GM21825 (cell line): ENCODE results near the gene SIK3.
"Not testable (repeated sequence)": the region's sequence is repeated elsewhere in the genome, so short reads cannot be mapped to it uniquely, and the experiment has no call there.

Source experiments
- ATAC-seq: cut with Tn5 transposase; IDR thresholded peaks from one replicate; pipeline ENCODE4 v1.9.1; 2021; ENCODE audit warnings: mild to moderate bottlenecking, moderate library complexity; ENCODE audit not compliant: unreplicated experiment

Gene SIK3

DNA sequence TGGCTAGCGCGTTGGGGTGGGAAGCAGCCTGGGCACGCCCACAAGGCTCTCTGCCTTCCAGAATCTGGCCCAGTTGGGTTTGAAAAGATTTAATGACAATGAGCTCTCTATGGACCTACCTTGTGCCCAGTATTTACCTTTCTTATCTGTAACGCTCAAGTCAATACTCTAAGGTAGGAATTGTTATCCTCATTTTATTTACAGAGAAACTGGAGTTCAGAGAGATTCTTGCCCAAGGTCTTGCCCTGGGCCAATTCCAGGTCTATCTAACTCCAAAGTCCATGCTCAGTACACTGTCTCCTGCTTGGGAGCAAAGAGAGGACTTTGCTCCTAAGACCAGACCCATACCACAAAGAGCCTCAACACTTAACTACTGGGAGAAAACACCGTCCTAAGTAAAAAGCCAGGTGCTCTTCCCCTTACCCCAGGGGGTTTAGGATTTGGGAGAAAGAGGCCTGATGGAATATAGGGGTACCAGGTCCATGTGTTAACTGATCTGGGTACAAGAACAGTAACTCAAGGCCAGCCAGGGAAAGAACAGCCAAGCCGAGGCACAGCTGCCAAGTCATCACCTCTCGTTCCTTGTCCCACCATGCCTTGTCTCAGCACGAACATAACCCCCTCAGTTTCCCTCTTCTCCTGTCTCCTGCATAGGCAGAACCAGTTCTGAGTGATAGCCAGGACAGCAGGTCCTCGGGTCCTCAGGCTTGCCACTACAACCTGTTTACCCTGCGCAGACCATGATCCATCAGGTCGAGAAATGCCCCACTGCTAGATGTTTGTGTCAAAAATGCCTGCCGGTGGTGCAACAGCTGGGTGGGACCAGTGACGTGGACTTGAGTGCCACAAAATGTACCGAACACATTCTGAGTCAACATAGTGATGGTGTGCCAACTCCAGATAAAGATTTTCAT lies 289.7 kb downstream of the SIK3 start:
- ATAC-seq = no peak

DNA sequence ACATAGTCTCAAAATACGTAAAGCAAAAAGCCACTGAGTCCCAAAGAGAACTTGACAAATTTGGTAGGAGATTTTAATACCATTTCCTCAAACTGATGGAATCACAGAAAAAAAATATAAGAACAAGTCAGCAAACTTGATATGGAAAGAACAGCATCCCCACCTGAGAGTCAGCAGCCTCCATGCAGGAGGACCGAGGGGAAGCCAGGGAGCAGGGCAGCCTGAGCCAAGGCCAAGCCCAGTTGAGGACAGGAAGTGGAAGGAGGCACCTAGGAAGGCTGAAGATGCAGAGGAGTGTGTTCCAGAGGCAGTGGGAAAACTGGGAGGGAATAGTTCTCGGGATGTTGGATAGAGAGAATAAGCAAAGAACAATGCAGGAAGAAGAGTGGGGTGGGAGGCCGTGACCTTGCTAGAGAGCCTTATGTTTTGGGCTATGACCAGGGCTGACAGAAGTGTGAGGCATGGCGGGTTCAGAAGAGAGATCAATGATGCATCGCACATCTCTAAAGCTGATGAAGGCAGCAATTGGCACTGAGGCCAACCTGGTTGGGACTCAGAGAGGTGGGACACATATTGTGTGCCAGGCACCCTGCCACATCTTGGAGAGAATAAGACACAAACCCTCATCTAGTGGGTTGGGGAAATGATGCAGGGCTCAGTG lies 290.5 kb downstream of the SIK3 start:
- no peak for ATAC-seq

DNA sequence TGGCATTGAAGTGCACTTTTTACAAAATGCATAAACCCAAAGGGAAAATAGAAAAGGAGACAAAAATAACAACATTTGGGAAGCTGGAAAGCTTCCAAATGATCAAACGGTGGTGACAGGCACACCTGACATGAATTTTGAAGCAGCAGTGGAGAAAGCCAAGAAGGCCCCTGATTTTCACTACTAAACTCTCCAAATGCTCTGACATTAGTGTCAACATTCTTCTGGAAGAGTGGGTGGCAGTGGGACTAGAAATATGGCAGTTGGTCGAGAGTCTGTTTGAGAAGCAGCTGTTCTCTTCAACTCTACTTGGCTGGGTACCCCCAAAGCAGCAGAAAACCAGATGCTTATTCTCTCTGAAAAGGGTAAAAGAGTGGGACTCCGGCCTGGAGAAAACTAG lies 294.2 kb downstream of the SIK3 start:
- ATAC-seq = no peak

DNA sequence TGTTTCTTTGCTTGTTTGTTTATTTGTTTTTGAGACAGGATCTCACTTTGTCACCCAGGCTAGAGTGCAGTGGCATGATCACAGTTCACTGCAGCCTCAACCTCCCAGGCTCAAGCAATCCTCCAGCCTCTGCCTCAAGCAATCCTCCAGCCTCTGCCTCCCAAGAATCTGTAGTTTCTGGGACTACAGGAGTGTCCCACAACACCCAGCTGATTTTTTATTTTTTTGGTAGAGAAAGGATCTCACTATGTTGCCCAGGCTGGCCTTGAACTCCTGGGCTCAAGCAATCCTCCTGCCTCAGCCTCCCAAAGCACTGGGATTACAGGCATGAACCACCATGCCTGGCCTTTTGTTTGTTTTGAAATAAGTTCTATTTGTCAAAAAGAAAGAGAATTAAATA lies 296.6 kb downstream of the SIK3 start:
- not testable (repeated sequence) for ATAC-seq

DNA sequence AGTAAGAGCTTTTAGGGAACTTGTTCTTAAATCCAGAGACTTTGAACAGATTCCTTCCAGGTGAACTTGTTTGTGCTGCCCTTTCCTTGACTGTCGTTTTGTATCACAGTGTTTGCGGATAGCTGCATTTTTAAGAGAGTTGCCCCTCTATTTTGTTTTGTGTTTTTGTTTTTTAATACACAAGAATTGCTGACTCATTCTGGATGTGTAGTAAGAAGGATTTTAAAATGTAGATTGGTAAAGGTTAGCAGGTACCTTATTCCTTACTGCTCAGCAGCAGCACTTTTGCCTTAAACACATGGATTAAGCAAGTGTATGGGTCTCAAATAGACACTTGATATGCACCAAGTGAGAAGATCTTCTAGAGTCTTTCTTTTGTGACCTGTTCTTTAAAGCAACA lies 297.6 kb downstream of the SIK3 start:
- no peak for ATAC-seq

DNA sequence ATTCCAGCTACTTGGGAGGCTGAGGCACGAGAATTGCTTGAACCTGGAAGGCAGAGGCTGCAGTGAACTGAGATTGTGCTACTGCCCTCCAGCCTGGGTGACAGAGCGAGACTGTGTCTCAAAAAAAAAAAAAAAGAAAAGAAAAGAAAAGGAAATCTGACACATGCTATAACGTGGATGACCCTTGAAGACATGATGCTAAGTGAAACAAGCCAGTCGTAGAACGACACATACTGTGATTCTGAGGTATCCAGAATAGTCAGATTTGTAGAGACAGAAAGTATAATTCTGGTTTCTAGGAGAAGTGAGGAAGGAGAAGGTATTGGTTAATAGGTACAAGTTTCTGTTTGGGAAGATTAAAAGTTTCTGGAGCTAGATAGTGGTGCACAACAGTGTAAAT lies 299.9 kb downstream of the SIK3 start:
- ATAC-seq = no peak

DNA sequence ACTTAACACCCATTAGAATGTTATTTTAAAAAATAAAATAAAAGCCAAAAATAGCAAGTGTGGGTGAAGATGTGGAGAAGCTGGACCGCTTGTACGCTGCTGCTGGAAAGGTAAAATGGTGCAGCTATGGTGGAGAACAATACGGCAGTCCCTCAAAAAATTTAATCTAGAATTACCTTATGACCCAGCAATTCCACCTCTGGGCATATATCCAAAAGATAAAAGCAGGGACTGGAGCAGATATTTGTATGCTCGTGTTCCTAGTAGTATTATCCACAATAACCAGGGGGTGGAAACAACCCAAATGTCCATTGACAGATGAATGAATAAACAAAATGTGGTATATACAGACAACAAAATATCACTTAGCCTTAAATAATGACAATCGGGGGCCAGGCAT lies 300.4 kb downstream of the SIK3 start:
- no peak for ATAC-seq

DNA sequence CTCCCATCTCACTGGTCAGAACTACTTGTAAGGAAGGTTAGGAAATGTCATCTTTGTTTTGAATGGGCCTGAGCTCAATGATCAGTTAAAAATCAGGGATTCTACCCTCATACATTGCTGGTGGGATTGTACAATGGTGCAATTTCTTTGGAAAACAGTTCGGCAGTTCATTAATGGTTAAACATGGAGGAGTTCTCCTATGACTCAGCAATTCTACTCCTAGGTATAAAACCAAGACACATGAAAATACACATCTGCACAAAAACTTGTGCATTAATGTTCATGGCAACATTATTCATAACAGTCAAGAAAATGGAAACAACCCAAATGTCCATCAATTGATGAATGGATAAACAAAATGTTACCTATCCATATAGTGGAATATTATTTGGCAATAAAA lies 301.7 kb downstream of the SIK3 start:
- ATAC-seq = no peak

DNA sequence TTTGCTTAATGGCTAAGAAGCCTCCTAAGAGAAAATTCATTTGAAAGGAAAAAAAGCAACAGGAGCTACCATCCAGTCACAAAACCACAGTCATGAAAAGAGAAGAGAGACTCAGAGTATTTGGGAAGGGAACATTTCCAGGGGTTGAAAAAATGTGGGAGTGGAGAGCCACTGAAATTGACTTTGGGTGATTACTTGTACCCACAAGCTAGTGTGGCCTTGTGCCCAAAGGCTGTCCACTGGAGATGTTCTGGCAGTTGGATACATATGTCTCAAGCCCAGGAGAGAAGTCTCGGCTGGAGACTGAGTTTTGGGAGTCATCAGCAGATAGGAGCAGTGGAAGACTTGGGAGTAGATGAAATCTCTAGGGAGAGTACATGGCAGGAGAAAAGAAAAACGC lies 303.4 kb downstream of the SIK3 start:
- ATAC-seq = no peak

DNA sequence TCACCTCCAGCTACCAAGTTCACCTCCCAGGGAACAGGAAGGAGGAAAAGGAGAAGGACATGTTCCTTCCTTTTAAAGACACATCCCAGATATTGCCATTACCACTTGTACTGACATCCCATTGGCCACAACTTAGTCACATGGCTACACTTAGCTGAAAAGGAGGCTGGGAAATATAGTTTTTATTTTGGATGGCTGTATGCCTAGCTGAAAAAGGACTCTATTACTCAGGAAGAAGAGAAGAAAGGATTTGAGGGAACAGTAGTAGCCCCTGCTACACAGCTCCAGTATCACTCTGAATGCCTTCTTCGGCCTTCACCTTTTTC lies 304.5 kb downstream of the SIK3 start:
- ATAC-seq = no peak
